Pancreas (tissue), 10 donors: ENCODE results near the gene PHYKPL. TPM values are rescaled to one million over a fixed set of nuclear protein-coding genes. Genes with fewer than 3 reads are reported as not detected.

Source experiments
- ATAC-seq, 4 donors: fragments of 200-7000 bp; cut with Tn5 transposase; one replicate each; pipeline versions ENCODE4 v1.8.0 to v1.9.1; 2020; ENCODE audit warnings: mild to moderate bottlenecking in 4 of 4, moderate library complexity in 4 of 4
- DNase-seq, 6 donors: peaks; one replicate each; pipeline ENCODE4 v3.0.0-alpha.2; 2020
- FAIRE-seq: peaks from 2 replicates; lab custom pipeline; 2012; peaks lifted over from hg19 to GRCh38; lab: Jason Lieb, UNC
- H3K27ac ChIP-seq, 4 donors: fragments of 200-600 bp; sonication (generic); 1 replicate in 3 of 4; 2 replicates in 1 of 4; pipeline versions ENCODE4 v1.5.0 to v1.8.0; 2020
- H3K27me3 ChIP-seq, 4 donors: fragments of 200-600 bp; one replicate each; pipeline ENCODE4 v1.8.0; 2021
- H3K36me3 ChIP-seq, 3 donors: fragments of 200-600 bp; sonication (generic) in 1 of 3; one replicate each; pipeline versions ENCODE4 v1.5.0 to v1.8.0; 2020 to 2021
- H3K4me1 ChIP-seq, 3 donors: fragments of 200-600 bp; one replicate each; pipeline ENCODE4 v1.8.0; 2021
- H3K4me3 ChIP-seq, 4 donors: fragments of 200-600 bp; sonication (generic) in 2 of 4; one replicate each; pipeline versions ENCODE4 v1.5.0 to v1.8.0; 2020 to 2021
- H3K9me3 ChIP-seq, 4 donors: fragments of 200-600 bp; one replicate each; pipeline ENCODE4 v1.8.0; 2021
- CTCF ChIP-seq, 4 donors: fragments of 200-600 bp; sonication (generic) in 3 of 4; IDR thresholded peaks; one replicate each; pipeline versions ENCODE4 v1.5.0 to v1.8.0; 2021; ENCODE audit warnings: antibody characterized with exemption in 4 of 4
- WGBS, 2 donors: extraction: QIAGEN DNeasy Blood & Tissue Kit; methylation state at CpG; one replicate each; pipeline ENCODE4 v1.1.7; 2013; 5-methylcytosine and 5-hydroxymethylcytosine counted together
- intact Hi-C, 3 donors: fragments of 100-400 bp; cut with DNase I; formaldehyde crosslinking; loops; one replicate each; pipeline versions ENCODE4 v1.11.1 to v1.14.2; 2022
- polyA plus RNA-seq, 2 donors: library from polyadenylated mRNA; stranded (reverse); fragments of 200-250 nt; gene quantifications; one replicate each; pipeline ENCODE4 v1.2.3, GENCODE V29; 2013
- total RNA-seq, 6 donors: library from RNA; stranded (reverse); fragmentation: NEBNext Ultra II Directional in 4 of 6; extraction: Animal tissue kit (Norgen Biotek cat#: 25700) in 4 of 6; gene quantifications; one replicate each; pipeline versions ENCODE4 v1.2.1 to v1.2.4, GENCODE V29; 2021 to 2023
- donor health status: healthy with polysubstance abuse.
- donor health status: DM: no; HTN: no; CAD: no; lungs with moderate emphysema.
- donor health status: DM: no; HTN: no; CAD: no.
- donor health status: control.
- donor health status: control.
- donor health status: Bipolar disorder and iron deficiency.
- donor health status: DM: yes; HTN: yes; CAD: no.
- donor health status: DM: no; HTN: no; CAD: no.
- donor health status: DM: no; HTN: no; CAD: no.
- donor health status: DM: yes; HTN: yes; CAD: no.

PHYKPL gene
- total and polyA plus RNA-seq, 8 donors = 29.3 to 83.5 (median 39.2) TPM

- Histone ChIP-seq H3K27ac (peak overlapping the region in 1 of 4 donors; percentile 78), H3K27me3 (no peaks in the 10 kb centered on the region), H3K9me3 (no peaks in the 10 kb centered on the region), H3K4me1 (peaks cover 6 to 25% (median 14%) of the 10 kb centered on the region in 3 donors), H3K36me3 (peaks cover 0 to 13% (median 11%) of the 10 kb centered on the region in 3 donors), H3K4me3 (peak overlapping the region; percentile 84 to 98 (median 96))
- 16 to 21% methylated on average over 29 to 30 of the region's 30 CpGs for WGBS, 2 donors
- no peak for DNase-seq
- no peak for TF ChIP-seq CTCF (IDR thresholded peaks at IDR 0.05)
- peak; percentile 2 to 6 (median 2) for ATAC-seq
- intact Hi-C loops = no loop called here
- FAIRE-seq = no peak
Measured at GRCh38 chr5:178203670-178204181, 28.9 kb downstream of the PHYKPL start.

- TF ChIP-seq CTCF (IDR thresholded peaks at IDR 0.05) = no peak
- Histone ChIP-seq H3K27ac (no peak overlapping the region), H3K27me3 (no peaks in the 10 kb centered on the region), H3K4me3 (no peak overlapping the region), H3K4me1 (peaks cover 6 to 20% (median 14%) of the 10 kb centered on the region in 3 donors), H3K9me3 (no peaks in the 10 kb centered on the region), H3K36me3 (peaks cover 0 to 5% (median 0%) of the 10 kb centered on the region in 3 donors)
- no peak for DNase-seq
- 88 to 93% methylated on average over 10 of the region's 10 CpGs for WGBS, 2 donors
- no peak for FAIRE-seq
- intact Hi-C loops = no loop called here
- ATAC-seq = no peak
Measured at GRCh38 chr5:178202541-178202940, 30.1 kb downstream of the PHYKPL start.

- TF ChIP-seq CTCF (IDR thresholded peaks at IDR 0.05) = no peak
- H3K36me3 ChIP-seq = peaks cover 0 to 4% (median 0%) of the 10 kb centered on the region in 3 donors
- no peak overlapping the region for H3K4me3 ChIP-seq
- H3K4me1 ChIP-seq = peaks cover 6 to 14% (median 11%) of the 10 kb centered on the region in 3 donors
- no peak for ATAC-seq
- DNase-seq = no peak
- intact Hi-C loops = no loop called here
- no peaks in the 10 kb centered on the region for H3K27me3 ChIP-seq
- no peak for FAIRE-seq
- no peaks in the 10 kb centered on the region for H3K9me3 ChIP-seq
- no peak overlapping the region for H3K27ac ChIP-seq
- WGBS, 2 donors = 24 to 36% methylated on average over 2 of the region's 2 CpGs
Measured at GRCh38 chr5:178201927-178202235, 30.7 kb downstream of the PHYKPL start.

GRCh38 chr5:178201221-178201926 is 31.2 kb downstream of the PHYKPL start:
- FAIRE-seq = no peak
- Histone ChIP-seq H3K27me3 (no peaks in the 10 kb centered on the region), H3K4me3 (no peak overlapping the region), H3K36me3 (no peaks in the 10 kb centered on the region), H3K4me1 (peaks cover 6 to 8% (median 6%) of the 10 kb centered on the region in 3 donors), H3K9me3 (no peaks in the 10 kb centered on the region), H3K27ac (no peak overlapping the region)
- intact Hi-C loops = no loop called here
- 83 to 89% methylated on average over 14 of the region's 14 CpGs for WGBS, 2 donors
- ATAC-seq = no peak
- no peak for DNase-seq
- TF ChIP-seq CTCF (IDR thresholded peaks at IDR 0.05) = no peak
